Smooth muscle cell (in vitro differentiated cells): ENCODE measurements around the gene METTL23. TPM values are rescaled to one million over a fixed set of nuclear protein-coding genes. Genes with fewer than 3 reads are reported as not detected.

Source experiments
- DNase-seq: peaks from one replicate; lab custom pipeline; 2025; ENCODE audit not compliant: unreplicated experiment; lab: John Stamatoyannopoulos, UW
- H2AFZ ChIP-seq: fragments of 200-600 bp; sonication (generic); 2 replicates; pipeline ENCODE4 v1.6.0; 2016; ENCODE audit warnings: antibody characterized with exemption, low read depth, mild to moderate bottlenecking
- H3F3A ChIP-seq: fragments of 200-600 bp; sonication (generic); 2 replicates; pipeline ENCODE4 v1.6.0; 2017; ENCODE audit warnings: antibody characterized with exemption, low read depth
- H3K27ac ChIP-seq: fragments of 200-600 bp; sonication (generic); 2 replicates; pipeline ENCODE4 v1.5.1; 2016; ENCODE audit warnings: low read depth, mild to moderate bottlenecking
- H3K27me3 ChIP-seq: fragments of 200-600 bp; sonication (generic); 2 replicates; pipeline ENCODE4 v1.6.1; 2016; ENCODE audit warnings: low read depth, mild to moderate bottlenecking
- H3K36me3 ChIP-seq: fragments of 200-600 bp; sonication (generic); 2 replicates; pipeline ENCODE4 v1.5.1; 2016; ENCODE audit warnings: low read depth
- H3K4me1 ChIP-seq: fragments of 200-600 bp; sonication (generic); 2 replicates; pipeline ENCODE4 v1.5.1; 2016; ENCODE audit warnings: low read depth
- H3K4me2 ChIP-seq: fragments of 200-600 bp; sonication (generic); 2 replicates; pipeline ENCODE4 v1.6.0; 2016; ENCODE audit warnings: mild to moderate bottlenecking
- H3K4me3 ChIP-seq: fragments of 200-600 bp; sonication (generic); 2 replicates; pipeline ENCODE4 v1.5.1; 2016; ENCODE audit warnings: mild to moderate bottlenecking
- H3K79me2 ChIP-seq: fragments of 200-600 bp; sonication (generic); 2 replicates; pipeline ENCODE4 v1.6.0; 2016; ENCODE audit warnings: low read depth, mild to moderate bottlenecking
- H3K9ac ChIP-seq: fragments of 200-600 bp; sonication (generic); 2 replicates; pipeline ENCODE4 v1.6.0; 2016; ENCODE audit warnings: low read depth
- H3K9me3 ChIP-seq: fragments of 200-600 bp; sonication (generic); replicated peaks from 2 replicates; pipeline ENCODE4 v1.5.1; 2016; ENCODE audit warnings: low read depth
- H4K20me1 ChIP-seq: fragments of 200-600 bp; sonication (generic); 2 replicates; pipeline ENCODE4 v1.6.0; 2016; ENCODE audit warnings: low read depth
- WGBS: methylation state at CpG from one replicate; pipeline ENCODE4 v1.1.7; 2016; ENCODE audit warnings: low lambda C conversion rate; 5-methylcytosine and 5-hydroxymethylcytosine counted together
- polyA plus RNA-seq: library from polyadenylated mRNA; unstranded; fragments of >200 nt; fragmentation: Nextera tagmentation; extraction: Ambion mirVana; gene quantifications from 2 replicates; pipeline ENCODE4 v1.2.1, GENCODE V29; 2016
- total RNA-seq: library from RNA; depleted of rRNA; stranded (reverse); fragments of >200 nt; gene quantifications from 2 replicates; pipeline ENCODE4 v1.2.3, GENCODE V29; 2014
- TF ChIP-seq, protein P1 (sequence below): fragments of 200-600 bp; sonication (generic); IDR thresholded peaks from 2 replicates; pipeline ENCODE4 v1.5.1; 2017; ENCODE audit warnings: borderline replicate concordance, mild to moderate bottlenecking, antibody characterized with exemption; ENCODE audit not compliant: insufficient read depth, poor library complexity, severe bottlenecking

The METTL23 gene
- total and polyA plus RNA-seq, 2 experiments from 2014 or later: 28.2 to 47.1 TPM

DNA sequence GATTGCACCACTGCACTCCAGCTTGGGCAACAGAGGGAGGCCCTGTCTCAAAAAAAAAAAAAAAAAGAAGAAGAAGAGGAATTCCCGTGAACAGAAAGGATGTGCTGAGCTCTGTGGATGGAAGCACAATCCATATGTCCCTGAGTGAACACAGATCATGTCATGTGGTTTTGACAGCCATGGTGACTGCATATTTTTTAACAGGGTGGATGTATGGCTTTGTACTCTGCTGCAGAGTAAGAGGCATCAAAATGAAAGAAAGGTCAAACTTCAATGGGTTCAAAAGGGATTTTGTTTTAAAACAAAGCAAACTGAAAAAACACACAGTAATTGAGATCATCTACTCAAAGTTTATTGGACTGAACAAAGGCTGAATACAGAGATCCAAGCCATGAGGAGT, 47.4 kb upstream of the METTL23 start:
- H3K36me3 ChIP-seq: no peaks in the 10 kb centered on the region
- H3K27me3 ChIP-seq: no peaks in the 10 kb centered on the region
- no peak for DNase-seq
- H3K4me1 ChIP-seq: peaks cover 19% of the 10 kb centered on the region
- 66% methylated on average over 1 of the region's 1 CpG for WGBS
- TF ChIP-seq, protein P1, sequence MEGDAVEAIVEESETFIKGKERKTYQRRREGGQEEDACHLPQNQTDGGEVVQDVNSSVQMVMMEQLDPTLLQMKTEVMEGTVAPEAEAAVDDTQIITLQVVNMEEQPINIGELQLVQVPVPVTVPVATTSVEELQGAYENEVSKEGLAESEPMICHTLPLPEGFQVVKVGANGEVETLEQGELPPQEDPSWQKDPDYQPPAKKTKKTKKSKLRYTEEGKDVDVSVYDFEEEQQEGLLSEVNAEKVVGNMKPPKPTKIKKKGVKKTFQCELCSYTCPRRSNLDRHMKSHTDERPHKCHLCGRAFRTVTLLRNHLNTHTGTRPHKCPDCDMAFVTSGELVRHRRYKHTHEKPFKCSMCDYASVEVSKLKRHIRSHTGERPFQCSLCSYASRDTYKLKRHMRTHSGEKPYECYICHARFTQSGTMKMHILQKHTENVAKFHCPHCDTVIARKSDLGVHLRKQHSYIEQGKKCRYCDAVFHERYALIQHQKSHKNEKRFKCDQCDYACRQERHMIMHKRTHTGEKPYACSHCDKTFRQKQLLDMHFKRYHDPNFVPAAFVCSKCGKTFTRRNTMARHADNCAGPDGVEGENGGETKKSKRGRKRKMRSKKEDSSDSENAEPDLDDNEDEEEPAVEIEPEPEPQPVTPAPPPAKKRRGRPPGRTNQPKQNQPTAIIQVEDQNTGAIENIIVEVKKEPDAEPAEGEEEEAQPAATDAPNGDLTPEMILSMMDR: no peak
- no peak overlapping the region for H3K4me3 ChIP-seq
- no peaks in the 10 kb centered on the region for H3K79me2 ChIP-seq
- no peak overlapping the region for H3K27ac ChIP-seq
- H3K4me2 ChIP-seq: no peak overlapping the region
- no peaks in the 10 kb centered on the region for H3K9me3 ChIP-seq
- H4K20me1 ChIP-seq: peaks cover 34% of the 10 kb centered on the region
- H3K9ac ChIP-seq: no peak overlapping the region
- peaks cover 13% of the 10 kb centered on the region for H3F3A ChIP-seq
- no peak overlapping the region for H2AFZ ChIP-seq

DNA sequence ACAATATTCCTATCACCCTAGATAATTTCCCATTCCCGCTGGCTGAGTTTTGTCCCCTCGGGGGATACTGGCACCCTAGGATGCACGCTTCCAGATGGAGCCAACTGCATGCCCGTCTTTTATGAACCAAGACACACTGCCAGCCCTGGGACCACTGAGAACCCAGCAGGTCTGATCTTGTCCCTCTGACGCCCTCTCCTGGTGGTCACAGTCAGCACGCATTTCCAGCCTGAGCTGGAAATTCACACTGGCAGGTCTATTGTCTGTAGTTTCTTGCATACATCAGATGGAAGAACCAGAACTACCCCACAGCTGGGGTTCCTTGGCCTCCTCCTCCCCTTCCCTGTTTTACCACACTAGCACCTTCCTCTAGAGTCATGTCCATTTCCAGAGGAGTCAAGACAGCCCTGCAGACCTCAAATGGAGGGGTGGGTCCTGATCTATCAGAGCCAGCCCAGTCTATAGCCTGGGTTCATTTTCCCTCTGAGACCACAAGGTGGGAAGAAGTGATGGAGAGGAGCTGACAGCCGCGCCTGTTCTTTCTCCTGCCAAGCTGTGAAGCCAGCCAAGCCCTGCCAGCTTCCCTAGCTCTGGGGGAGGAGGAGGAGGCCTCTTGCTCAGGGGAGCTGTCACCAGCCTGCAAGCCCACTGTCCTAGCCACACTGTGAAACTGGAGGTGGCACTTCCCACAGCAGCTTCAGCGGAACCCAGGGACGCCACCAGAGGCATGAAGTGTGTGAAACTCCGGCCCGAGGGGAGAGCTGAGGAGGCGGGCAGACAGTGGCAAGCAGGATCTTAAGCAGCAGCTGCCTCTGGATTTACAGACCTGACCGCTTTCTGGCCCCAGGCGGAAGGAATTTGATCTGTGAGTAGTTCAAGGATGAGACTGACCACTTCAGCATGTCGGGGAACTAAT, 45.2 kb upstream of the METTL23 start:
- TF ChIP-seq, protein P1: peak; percentile 81
- no peaks in the 10 kb centered on the region for H3K36me3 ChIP-seq
- H3K4me1 ChIP-seq: peaks cover 19% of the 10 kb centered on the region
- H2AFZ ChIP-seq: no peak overlapping the region
- H3K79me2 ChIP-seq: no peaks in the 10 kb centered on the region
- peak overlapping the region; percentile 76 for H3K4me2 ChIP-seq
- peak overlapping the region; percentile 4 for H3K9ac ChIP-seq
- H3K27me3 ChIP-seq: no peaks in the 10 kb centered on the region
- DNase-seq: peak; percentile 24
- peaks cover 13% of the 10 kb centered on the region for H3F3A ChIP-seq
- no peaks in the 10 kb centered on the region for H3K9me3 ChIP-seq
- peaks cover 49% of the 10 kb centered on the region for H4K20me1 ChIP-seq
- WGBS: 34% methylated on average over 16 of the region's 16 CpGs
- H3K27ac ChIP-seq: peak overlapping the region; percentile 58
- no peak overlapping the region for H3K4me3 ChIP-seq

DNA sequence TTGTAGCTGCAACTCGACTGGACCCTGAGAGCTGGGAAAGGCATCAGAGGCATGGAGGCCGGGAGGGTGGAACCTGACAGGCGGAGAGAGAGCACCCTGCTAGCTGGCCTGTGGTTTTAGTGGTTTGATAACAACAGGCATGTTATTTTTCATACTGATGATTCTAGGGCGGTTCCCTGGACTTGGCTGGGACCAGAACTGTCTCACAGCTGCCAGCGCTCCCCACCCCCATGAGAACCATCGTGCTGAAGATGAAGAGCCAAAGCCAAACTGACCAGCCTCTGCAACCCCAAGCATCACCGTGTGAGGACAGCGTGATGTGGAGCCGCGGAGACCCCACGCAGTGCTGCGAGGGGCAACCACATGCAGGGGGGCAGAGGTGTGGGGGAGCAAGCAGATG, 44.3 kb upstream of the METTL23 start:
- WGBS: 54% methylated on average over 12 of the region's 12 CpGs

More for the DNA sequence above, 44.3 kb upstream of the METTL23 start:
- H3F3A ChIP-seq: peaks cover 13% of the 10 kb centered on the region
- no peaks in the 10 kb centered on the region for H3K79me2 ChIP-seq
- H3K9me3 ChIP-seq: no peaks in the 10 kb centered on the region
- no peak for DNase-seq
- no peak overlapping the region for H2AFZ ChIP-seq
- H3K9ac ChIP-seq: no peak overlapping the region
- H4K20me1 ChIP-seq: peaks cover 49% of the 10 kb centered on the region
- TF ChIP-seq, protein P1: no peak
- H3K36me3 ChIP-seq: no peaks in the 10 kb centered on the region
- no peaks in the 10 kb centered on the region for H3K27me3 ChIP-seq
- H3K4me3 ChIP-seq: no peak overlapping the region
- H3K4me1 ChIP-seq: peaks cover 19% of the 10 kb centered on the region
- peak overlapping the region; percentile 58 for H3K27ac ChIP-seq
- peak overlapping the region; percentile 76 for H3K4me2 ChIP-seq
